GM21528 (cell line): ENCODE data around the gene TFAP2B.

Experiments used
- ATAC-seq: cut with Tn5 transposase; IDR thresholded peaks from one replicate; pipeline ENCODE4 v1.9.1; 2021; ENCODE audit warnings: mild to moderate bottlenecking, moderate library complexity; ENCODE audit not compliant: unreplicated experiment, low FRiP score

TFAP2B gene

DNA sequence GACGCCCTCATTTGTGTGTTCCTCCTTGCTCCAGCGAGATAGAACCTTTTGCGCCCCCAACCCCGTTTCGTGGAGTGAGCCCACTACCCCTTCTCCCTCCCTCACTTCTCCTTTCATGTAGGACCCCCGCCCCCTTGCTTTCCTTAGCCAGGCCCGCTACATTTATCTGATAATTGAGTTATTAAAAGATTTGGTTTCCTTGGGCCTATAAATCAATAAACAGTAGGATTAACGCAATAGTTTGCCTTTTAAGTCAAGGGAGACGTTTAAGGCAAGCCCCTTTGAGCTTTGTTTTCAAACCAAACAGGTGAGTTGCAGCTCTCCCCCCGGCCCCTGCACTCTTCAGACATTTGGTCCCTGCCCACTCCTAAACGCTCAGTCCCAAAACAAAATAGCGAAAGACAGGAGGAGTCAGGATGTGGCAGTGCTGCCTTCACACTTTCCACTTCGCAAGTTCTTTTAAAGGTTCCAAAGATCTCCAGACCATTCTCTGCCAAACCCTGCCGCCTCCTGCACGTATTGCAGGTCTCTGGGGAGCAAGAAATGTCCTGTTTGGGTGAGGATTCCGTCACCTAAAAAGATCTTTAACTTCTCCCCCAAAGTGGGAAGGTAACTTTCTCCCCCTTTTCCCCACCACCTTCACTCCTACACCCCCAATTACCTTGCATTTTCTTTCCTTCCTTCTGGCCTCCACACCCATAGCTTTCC is 27.6 kb downstream of the TFAP2B start:
- no peak for ATAC-seq

DNA sequence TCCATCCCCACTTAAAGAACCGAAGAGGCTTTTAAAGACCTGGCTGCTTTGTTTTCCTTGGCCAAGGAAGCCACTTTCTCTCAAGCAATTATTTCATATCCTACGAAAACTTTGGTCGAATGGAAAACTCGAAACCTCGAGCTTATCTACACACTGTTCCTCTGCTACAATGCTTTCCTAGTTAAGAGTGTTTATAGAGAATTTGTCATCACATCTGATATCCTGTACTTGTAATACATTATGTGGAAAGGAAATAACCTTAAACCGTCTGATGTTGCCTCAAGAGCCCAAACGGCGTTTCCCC is 28.1 kb downstream of the TFAP2B start:
- no peak for ATAC-seq

DNA sequence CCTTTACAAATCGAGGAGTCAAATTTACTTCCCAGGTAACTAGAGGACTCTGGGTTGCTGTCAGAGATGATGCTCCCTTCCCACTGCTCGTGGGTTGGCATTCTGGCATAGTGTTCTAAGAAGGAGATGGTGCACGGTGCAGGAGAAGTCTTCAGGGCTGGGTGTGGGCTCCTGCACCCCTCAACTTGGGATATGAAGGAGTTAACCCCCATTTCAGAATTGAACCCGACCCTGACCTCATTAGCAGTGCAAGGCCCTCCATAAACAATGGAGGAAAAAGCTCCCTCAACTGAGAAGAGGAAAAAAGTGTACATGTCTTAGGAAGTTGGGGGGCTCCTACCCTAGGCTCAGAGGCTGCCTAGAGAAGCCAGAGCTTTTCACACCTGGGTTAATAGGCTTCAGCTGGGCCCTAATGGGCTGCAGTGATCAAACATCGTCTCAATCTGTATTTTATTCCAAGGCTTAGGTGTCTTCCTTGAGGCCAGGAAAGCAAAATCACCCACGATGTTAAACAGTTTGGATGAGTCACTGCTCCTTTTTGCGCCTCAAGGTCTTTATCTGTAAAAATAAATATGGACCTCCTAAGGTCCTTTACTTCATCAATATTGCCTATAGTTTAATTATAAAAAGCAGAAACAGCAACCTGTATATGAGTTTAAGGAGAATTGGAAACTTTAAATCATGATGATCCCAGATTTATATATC is 29.4 kb downstream of the TFAP2B start:
- ATAC-seq, result no peak

DNA sequence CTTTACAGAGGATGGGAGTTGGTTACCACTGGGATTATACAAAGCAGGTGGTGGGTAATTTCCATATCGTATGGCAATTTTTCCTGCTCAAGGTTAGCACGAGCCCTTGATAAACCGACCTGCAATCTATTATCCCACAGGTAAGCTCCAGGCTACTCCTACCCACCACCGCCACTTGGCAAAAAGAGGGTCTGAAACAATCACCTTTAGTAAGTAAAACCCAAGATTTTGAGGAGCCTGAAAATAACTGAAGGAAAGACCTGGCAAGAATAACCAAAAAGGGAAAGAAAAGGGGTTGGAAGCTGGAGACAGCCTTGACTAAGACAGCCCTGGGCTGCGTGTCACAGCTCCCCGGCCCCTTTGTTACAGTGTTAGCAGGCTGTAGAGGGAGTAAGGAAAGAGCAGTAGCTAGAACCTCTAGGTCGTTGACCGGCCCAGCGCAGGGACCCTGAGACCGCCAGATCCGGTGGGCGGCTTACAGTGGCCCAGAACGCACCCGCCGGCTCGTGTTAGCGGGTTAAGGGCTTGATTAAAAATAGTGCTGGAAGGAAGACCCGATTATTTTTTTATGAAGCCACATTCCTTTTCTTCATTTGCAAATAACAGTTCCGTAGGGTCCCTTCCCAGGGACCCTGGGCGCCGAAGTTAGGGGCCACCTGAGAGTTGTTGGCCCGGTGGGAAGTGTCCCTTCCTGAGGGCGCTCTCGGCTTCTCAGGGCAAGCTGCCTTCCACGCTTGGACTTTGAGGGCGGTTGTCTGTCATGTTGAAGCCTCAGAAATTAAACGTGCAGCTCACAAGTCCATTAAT is 30.5 kb downstream of the TFAP2B start:
- ATAC-seq, result no peak

DNA sequence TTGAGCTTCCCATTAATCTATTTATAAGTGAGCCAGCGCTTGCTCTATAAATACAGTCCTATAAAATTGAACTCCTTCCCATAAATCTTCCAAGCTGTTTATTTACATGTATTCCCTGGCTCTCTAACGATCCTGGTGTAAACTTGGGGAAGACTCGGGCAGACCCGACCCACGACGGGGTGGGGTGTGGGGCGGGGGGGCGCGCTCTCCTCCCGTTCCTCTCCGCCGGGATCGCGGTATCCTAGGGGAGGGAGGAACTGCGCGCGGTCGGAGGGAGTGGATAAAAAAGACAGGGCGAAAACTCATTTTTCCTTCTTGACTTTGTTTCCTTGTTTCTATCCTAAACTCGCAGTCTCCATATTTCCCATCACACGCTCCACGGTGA is 31.1 kb downstream of the TFAP2B start:
- ATAC-seq, result no peak

DNA sequence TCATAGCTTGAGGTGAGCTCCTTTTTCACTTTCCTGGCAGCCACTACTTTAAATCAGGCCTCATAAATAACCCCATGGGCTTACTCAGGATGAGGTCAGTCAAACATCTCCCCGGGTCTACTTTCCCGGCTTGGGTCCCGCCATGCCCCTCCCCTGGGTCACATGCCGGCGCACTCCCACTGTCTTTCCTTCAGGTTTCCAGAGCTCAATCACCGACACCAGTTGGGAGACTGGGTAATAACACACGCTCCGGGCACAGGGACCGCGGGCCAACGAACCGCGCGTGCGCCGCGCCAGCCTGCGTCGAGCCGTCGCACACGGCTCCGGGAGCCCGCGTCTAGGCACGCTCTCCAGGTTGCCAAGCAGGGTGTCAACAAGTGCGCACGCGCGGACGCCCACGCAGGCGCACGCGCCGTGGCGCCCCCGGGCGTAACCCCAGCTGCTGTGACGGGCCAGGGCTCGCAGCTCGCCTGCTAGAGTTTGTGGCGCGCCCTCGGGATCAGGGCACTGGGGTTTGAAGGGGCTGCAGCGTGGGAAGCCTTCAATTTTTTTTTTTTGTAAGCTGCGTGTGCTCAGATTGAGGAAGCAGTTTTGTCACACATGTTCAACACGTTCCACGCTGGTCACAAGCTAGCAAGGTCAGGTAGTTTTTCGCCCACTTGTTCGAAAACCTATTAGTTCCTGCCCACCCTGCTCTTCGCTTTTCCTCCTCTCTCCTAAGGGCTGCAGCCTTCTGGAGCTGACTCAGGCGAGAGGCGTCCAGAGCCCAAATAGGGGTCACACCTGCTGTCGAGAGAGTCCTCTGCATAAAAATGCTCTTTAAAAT is 31.8 kb downstream of the TFAP2B start:
- ATAC-seq, result no peak

DNA sequence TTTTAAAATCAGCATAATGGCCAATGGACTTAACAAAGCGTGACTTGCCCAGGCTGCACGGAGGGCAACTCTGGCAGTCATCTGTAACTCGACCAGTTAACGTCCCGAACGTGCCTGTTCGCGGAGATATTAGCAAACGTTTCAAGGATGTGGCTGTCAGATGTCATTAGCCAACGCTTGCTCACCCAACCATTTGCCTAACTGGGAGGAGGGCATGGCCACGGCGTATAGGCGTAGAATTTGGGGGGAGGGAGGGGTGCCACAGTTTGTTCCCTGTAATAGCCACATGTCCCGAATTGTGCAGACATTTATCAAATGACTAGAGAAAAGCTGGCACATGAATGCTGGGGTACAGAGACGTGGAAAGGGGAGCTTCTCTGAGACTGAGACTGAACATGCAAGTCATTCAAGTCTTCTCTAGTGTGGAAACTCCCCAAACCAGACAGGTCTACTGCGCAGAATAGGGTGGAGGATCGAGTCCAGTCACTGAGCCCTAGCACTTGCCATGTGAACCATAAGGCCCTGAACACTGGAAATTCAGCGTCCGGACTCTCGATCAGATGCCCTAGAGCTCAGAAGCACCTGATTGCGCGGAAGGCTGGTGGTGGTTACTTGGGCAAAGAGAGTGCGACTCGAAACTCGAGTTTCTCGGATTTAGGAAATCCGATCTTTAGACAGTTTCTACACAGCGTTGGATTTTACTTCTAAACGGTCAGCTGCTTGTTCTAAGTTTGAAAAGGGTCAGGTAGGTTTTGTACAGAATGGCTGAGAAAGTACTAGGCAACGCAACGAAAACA is 32.6 kb downstream of the TFAP2B start:
- no peak for ATAC-seq

DNA sequence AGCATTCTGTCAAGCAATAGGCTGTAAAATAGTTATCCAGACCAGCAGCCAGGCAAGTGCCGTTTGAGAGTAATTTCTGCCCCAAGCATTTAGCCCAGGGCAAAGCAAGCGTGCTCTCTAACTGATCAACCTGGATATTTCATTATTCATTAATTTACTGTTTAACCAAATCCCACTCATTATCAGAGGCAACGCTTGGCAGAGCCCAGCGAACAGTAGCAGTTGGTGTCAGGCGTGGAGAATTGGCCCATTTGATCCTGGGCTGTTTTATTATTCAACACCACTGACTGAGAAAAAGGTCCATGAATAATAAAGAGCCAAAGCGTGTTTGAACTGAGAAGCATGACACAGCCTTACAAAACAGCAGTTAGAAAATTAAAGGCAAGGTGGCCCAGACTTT is 35.3 kb downstream of the TFAP2B start:
- ATAC-seq, result no peak

DNA sequence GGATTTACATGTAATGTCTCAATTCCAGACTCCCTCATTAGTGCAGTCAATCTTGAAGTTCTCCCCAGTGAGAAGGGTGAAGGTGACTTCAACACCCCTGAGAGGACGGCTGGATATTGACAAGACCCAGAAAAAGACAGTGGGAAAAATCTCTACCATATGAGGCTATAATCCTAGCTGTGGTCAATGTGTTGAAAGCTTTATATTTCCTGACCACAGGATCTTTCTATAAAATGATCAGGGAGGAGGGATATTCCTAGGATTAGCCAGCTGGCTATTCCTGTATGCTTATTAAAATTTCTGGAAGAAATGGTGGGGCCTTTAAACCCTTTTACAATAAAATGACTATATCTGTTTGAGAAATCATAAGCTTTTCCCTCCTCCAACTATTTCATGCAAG is 43.0 kb downstream of the TFAP2B start:
- no peak for ATAC-seq

DNA sequence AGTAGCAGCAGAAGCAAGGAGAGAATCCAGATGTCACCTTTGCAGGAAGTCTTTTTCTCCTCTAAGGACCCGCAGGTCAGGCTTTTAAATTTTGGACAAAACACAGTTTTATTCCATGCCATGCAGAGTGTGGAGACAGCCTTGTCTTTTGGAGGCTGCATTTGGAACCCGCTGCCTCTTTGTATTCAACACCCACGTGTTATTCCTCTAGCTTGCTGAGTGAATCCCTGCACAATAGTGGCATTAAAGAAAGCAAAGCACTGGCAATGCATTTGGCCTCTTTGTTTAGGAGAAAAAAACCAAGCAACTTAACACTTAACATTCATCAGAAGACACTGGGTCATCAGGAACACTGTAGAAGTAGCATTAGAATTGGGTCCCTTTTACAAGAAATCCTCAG is 43.5 kb downstream of the TFAP2B start:
- no peak for ATAC-seq

DNA sequence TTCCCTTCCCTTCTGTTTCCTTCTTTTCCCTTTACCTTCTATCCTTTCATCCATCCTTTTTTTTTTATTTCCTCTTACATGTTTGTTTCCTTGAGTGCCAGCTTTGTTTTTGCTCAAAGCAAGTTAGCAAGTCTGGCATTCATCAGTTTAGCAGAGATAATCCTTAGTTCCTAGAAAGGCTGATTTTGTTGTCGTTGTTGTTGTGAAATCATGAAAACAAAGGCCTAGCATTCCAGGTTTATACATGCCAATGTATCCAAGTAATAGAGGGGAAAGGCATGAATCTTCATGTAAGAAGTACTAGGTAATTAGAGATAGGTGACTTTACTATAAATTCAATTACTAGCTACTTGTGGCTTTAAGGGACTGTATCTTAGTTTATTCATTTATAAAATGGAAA is 45.9 kb downstream of the TFAP2B start:
- no peak for ATAC-seq

DNA sequence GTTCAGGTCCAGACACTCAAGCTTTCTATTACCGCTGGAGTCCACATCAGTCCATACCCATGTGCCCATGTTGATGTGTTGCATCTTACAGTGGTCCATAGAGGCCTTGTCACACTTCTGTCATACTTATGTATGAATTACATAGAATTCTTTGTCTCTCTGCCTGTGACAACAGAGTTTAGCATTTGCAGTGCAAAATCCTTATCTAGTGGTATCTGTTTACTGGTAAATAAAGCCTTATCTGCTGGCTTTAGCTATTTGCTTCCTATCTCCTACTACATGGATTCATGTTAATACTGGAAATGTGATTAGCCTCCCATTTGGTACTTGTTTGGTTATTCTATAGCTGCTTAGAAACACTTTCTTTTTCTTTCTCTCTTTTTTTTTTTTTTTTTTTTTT is 49.8 kb downstream of the TFAP2B start:
- no peak for ATAC-seq

DNA sequence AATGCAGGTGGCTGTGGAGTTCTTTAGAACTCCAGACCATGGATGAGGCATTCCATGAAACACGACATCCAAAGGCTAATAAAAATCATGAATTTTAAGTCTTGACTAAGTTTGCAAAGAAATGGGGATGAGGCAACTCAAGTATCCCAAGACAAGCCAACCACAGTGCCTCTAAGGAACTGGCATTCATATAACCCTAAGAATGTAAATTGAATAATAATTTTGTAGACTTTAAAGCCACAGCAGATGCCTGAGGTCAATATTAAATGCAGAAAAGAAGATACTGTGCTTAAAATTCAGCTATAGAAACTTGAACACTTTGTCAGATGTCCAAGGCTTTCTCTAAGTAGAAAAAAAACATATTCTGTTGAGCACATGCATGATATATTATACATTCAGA is 54.5 kb downstream of the TFAP2B start:
- no peak for ATAC-seq

DNA sequence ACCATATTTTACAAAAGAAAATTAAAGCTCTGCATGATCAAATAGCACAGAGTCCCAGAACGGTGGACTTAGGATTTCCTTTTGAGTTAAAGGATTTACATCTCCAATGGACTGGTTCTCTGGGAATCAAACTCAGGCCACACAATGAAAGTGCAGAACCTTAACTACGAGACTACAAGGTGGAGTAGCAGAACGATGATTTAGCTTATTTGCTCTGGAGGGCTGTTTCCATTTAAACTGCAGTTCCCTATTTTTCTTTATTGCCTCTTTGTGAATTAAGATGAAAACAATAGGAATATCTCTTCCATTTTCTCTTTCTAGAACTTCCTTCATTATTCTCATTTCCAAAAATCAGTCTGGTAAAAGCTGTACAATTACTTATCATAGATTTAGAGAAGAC is 65.7 kb downstream of the TFAP2B start:
- ATAC-seq, result no peak

DNA sequence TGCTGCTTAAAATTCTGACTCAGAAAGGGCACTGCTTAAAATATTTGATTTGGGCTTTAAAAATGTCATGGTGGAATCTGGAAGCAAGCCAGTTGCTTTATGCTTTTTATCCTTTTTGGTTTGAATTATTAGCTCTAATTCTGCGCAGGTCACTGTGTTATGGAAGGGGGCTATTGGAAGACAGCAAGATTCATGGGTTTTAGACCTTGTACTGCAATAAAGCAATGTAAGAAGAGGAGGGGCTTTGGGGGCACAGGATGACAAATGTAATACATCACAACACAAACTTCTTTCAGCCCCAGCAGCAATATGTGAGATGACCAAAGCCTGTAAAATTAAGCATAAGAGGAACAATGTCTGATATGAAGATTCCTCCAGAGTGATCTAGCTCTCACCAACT is 68.4 kb downstream of the TFAP2B start:
- ATAC-seq, result no peak

DNA sequence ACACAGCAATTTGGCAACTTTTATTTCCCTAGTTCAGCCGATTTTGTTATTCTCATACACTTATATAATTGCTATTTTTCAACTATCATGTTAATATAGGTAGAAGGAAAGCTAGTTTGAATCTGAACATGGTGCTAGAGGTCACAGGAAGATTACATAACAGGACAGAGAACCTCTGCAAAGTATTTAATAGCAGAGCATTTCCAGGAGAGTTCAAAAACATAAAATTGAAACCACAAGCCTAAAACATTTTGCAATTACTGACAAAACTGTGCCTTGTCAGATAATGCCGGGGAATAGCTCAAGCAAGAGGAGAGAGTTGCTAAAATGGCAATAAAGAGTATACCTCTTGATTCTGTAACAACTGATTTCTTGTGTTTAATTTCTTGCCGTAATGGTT is 70.8 kb downstream of the TFAP2B start:
- ATAC-seq, result no peak

DNA sequence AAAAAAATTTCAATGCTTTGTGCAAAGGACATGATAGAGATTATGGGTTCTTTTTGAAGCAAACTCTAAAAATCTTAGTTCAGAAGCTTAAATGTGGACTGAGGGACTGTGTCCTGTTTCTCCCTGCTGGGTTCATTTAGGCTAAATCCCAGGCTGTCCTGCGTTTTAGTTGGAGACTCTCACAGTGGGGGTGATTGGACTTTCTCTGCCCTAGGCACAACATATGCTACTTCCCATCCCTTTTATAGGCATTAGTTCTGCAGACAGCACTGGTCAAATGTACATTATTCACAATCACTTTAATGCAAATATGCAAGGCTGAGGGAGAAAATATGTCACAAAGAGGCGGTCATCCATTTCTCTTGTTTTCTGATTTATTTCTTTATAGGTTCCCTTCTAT is 71.3 kb downstream of the TFAP2B start:
- ATAC-seq, result no peak

DNA sequence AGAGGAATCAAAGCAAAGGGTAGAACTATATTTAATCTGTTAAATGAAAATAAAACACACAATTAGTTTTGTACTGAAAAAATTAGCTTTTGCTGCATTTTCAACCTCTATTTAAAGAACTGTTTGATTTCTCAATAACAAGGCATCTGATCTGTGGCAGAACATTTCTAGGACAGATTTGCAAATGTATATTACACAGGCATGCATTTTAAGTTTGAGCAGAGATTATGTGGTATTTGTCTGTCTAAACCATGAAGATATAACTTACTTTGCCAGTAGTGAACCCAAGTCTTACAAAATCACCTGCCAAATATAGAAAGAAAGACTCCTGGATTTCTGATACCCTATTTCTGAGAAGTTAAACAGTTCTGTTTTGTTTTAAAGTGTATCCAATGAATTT is 71.9 kb downstream of the TFAP2B start:
- no peak for ATAC-seq

DNA sequence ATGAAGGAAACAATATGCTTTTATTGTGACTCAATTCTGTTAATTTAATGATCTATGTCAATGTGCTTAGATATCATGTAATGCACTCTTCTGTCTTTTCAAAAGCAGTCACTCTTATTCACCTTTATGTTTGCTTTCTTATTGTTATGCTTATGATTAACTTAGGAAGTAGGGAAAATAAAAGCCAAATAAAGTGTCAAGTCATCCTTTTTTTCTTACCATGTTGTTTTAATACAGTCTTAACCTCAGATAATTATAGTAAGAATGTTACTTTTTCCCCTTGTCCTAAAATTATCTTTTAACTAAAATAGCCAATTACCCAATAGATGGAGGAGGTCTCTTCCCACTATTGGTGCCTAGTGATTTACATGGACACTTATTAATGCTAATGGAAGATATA is 72.6 kb downstream of the TFAP2B start:
- no peak for ATAC-seq
